ENCODE results near the gene GNAQ. TPM values are rescaled to one million over a fixed set of nuclear protein-coding genes. Genes with fewer than 3 reads are reported as not detected.
"Not testable (repeated sequence)": the region's sequence is repeated elsewhere in the genome, so short reads cannot be mapped to it uniquely, and the experiment has no call there.

GNAQ gene
- total and polyA plus RNA-seq, 2 donors from 2014 or later = 16.2 to 83.4 TPM

- Histone ChIP-seq H3K36me3 (ENCODE audit: control insufficient read depth in 2 of 3, insufficient read depth in 3 of 3, low read length in 3 of 3) (no peaks in the 10 kb centered on the region), H3K9me3 (ENCODE audit: control insufficient read depth in 2 of 3, insufficient read depth in 1 of 3, low read length in 3 of 3) (no peaks in the 10 kb centered on the region), H3K27ac (ENCODE audit: low read depth in 2 of 2, low read length in 2 of 2) (no peak overlapping the region), H3K4me1 (ENCODE audit: control insufficient read depth in 2 of 3, insufficient read depth in 2 of 3, low read depth in 1 of 3, low read length in 3 of 3) (peaks cover 0 to 4% (median 0%) of the 10 kb centered on the region in 3 donors), H3K27me3 (ENCODE audit: control insufficient read depth, insufficient read depth, low read length) (no peaks in the 10 kb centered on the region), H3K4me3 (ENCODE audit: low read length in 3 of 3) (no peak overlapping the region), H3K9ac (ENCODE audit: low read length in 3 of 3) (no peak overlapping the region)
- DNase-seq (peak in 2 of 5 donors; percentile 29 to 48), FAIRE-seq (peak; percentile 8)
- intact Hi-C loops (cut with DNase I) = no loop called here
- no peak for TF ChIP-seq CTCF (IDR thresholded peaks at IDR 0.05; ENCODE audit: borderline replicate concordance, extremely low read depth, insufficient read depth)
Observed at GRCh38 chr9:77719321-77719720, 312.3 kb downstream of the GNAQ start.

- intact Hi-C loops (cut with DNase I); H3K4me3 ChIP-seq (ENCODE audit: low read length in 3 of 3); H3K9ac ChIP-seq (ENCODE audit: low read length in 3 of 3); H3K9me3 ChIP-seq (ENCODE audit: control insufficient read depth in 2 of 3, insufficient read depth in 1 of 3, low read length in 3 of 3); FAIRE-seq; DNase-seq; H3K27me3 ChIP-seq (ENCODE audit: control insufficient read depth, insufficient read depth, low read length); H3K4me1 ChIP-seq (ENCODE audit: control insufficient read depth in 2 of 3, insufficient read depth in 2 of 3, low read depth in 1 of 3, low read length in 3 of 3); H3K27ac ChIP-seq (ENCODE audit: low read depth in 2 of 2, low read length in 2 of 2); H3K36me3 ChIP-seq (ENCODE audit: control insufficient read depth in 2 of 3, insufficient read depth in 3 of 3, low read length in 3 of 3): not testable (repeated sequence)
Observed at GRCh38 chr9:77718298-77718640, 313.3 kb downstream of the GNAQ start.

- H3K27me3 ChIP-seq (ENCODE audit: control insufficient read depth, insufficient read depth, low read length); H3K9ac ChIP-seq (ENCODE audit: low read length in 3 of 3); H3K9me3 ChIP-seq (ENCODE audit: control insufficient read depth in 2 of 3, insufficient read depth in 1 of 3, low read length in 3 of 3); H3K4me1 ChIP-seq (ENCODE audit: control insufficient read depth in 2 of 3, insufficient read depth in 2 of 3, low read depth in 1 of 3, low read length in 3 of 3); H3K36me3 ChIP-seq (ENCODE audit: control insufficient read depth in 2 of 3, insufficient read depth in 3 of 3, low read length in 3 of 3); DNase-seq; H3K4me3 ChIP-seq (ENCODE audit: low read length in 3 of 3); intact Hi-C loops (cut with DNase I); H3K27ac ChIP-seq (ENCODE audit: low read depth in 2 of 2, low read length in 2 of 2): not testable (repeated sequence)
- peak; percentile 32 for FAIRE-seq
Observed at GRCh38 chr9:77717608-77718297, 313.9 kb downstream of the GNAQ start.

GRCh38 chr9:77714077-77714549 lies 317.5 kb downstream of the GNAQ start:
- intact Hi-C loops (cut with DNase I) = no loop called here
- no peak overlapping the region for H3K27ac ChIP-seq (ENCODE audit: low read depth in 2 of 2, low read length in 2 of 2)
- FAIRE-seq = no peak

More at GRCh38 chr9:77714077-77714549, 317.5 kb downstream of the GNAQ start:
- Histone ChIP-seq H3K36me3 (ENCODE audit: control insufficient read depth in 2 of 3, insufficient read depth in 3 of 3, low read length in 3 of 3) (no peaks in the 10 kb centered on the region), H3K4me1 (ENCODE audit: control insufficient read depth in 2 of 3, insufficient read depth in 2 of 3, low read depth in 1 of 3, low read length in 3 of 3) (no peaks in the 10 kb centered on the region), H3K9me3 (ENCODE audit: control insufficient read depth in 2 of 3, insufficient read depth in 1 of 3, low read length in 3 of 3) (peaks cover 0 to 3% (median 0%) of the 10 kb centered on the region in 3 donors), H3K4me3 (ENCODE audit: low read length in 3 of 3) (no peak overlapping the region), H3K9ac (ENCODE audit: low read length in 3 of 3) (no peak overlapping the region), H3K27me3 (ENCODE audit: control insufficient read depth, insufficient read depth, low read length) (no peaks in the 10 kb centered on the region)
- TF ChIP-seq CTCF (IDR thresholded peaks at IDR 0.05; ENCODE audit: borderline replicate concordance, extremely low read depth, insufficient read depth) = no peak
- DNase-seq = peak in 2 of 5 donors; percentile 20 to 44
